MM.1S (cell line): ENCODE results near the gene ZNF618.

Source experiments
- CTCF ChIP-seq: fragments of 300-600 bp; sonication (generic); IDR thresholded peaks from 2 replicates; pipeline ENCODE4 v1.5.1; 2016; ENCODE audit warnings: antibody characterized with exemption, low read length, mixed read lengths
- EZH2 ChIP-seq: fragments of 300-600 bp; sonication (generic); optimal IDR thresholded peaks from 2 replicates; pipeline ENCODE3; 2017; ENCODE audit warnings: low read depth, mild to moderate bottlenecking, antibody characterized with exemption, low read length, mixed read lengths

DNA sequence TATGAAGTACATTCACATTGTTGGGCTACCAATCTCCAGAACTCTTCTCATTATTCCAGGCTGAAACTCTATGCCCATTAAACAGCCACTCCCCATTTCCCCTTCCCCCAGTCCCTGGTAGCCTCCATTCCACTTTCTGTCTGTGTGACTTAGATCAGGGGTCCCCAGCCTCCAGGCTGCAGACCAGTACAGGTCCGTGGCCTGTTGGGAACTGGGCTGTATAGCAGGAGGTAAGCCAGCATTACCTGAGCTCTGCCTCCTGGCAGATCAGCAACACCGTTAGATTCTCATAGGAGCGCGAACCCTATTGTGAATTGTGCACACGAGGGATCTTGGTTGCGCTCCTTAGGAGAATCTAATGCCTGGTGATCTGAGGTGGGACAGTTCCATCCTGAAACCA is 23.1 kb downstream of the ZNF618 start:
- TF ChIP-seq CTCF (no peak), EZH2 (no peak)
